HepG2 (cell line): Measurements from ENCODE around the gene SACS.

Experiments used
- FOXM1 ChIP-seq: sonication (generic); formaldehyde crosslinking; IDR thresholded peaks from 2 replicates; pipeline ENCODE4 v1.5.0; 2020; ENCODE audit warnings: missing genetic modification reagents
- FOXP1 ChIP-seq, 2 experiments: fragments of 450-650 bp in 1 of 2; IDR thresholded peaks; 2 replicates each; pipeline ENCODE4 v1.6.1; 2017 to 2018; ENCODE audit warnings: antibody characterized with exemption in 1 of 2
- HDAC6 ChIP-seq: fragments of 200-600 bp; sonication (generic); IDR thresholded peaks from 2 replicates; pipeline ENCODE4 v1.7.0; 2017; ENCODE audit warnings: mild to moderate bottlenecking, antibody characterized with exemption, low read length, low read depth
- HOXA5 ChIP-seq: sonication (generic); formaldehyde crosslinking; IDR thresholded peaks from 2 replicates; pipeline ENCODE4 v1.4.0; 2020; ENCODE audit warnings: missing genetic modification reagents
- KLF12 ChIP-seq: sonication (generic); formaldehyde crosslinking; IDR thresholded peaks from 2 replicates; pipeline ENCODE4 v1.4.0; 2020; ENCODE audit warnings: missing genetic modification reagents, borderline replicate concordance
- MTF2 ChIP-seq: sonication (generic); formaldehyde crosslinking; IDR thresholded peaks from 2 replicates; pipeline ENCODE4 v1.5.0; 2020; ENCODE audit warnings: missing genetic modification reagents, borderline replicate concordance
- POLR2AphosphoS5 ChIP-seq: IDR thresholded peaks from 2 replicates; pipeline ENCODE4 v1.6.1; 2012; ENCODE audit warnings: low read depth, low read length
- RFX5 ChIP-seq: IDR thresholded peaks from 2 replicates; pipeline ENCODE4 v1.6.1; 2011; ENCODE audit warnings: low read depth, low read length, improper control_type of control experiment
- ZNF564 ChIP-seq: sonication (generic); formaldehyde crosslinking; IDR thresholded peaks from 2 replicates; pipeline ENCODE4 v1.8.1; 2023; ENCODE audit warnings: mild to moderate bottlenecking, missing genetic modification reagents
- ZSCAN20 ChIP-seq: sonication (generic); formaldehyde crosslinking; IDR thresholded peaks from 2 replicates; pipeline ENCODE4 v1.4.0; 2020; ENCODE audit warnings: missing genetic modification reagents, mild to moderate bottlenecking, borderline replicate concordance
- TF ChIP-seq, protein P1 (sequence below): sonication (generic); formaldehyde crosslinking; IDR thresholded peaks from 2 replicates; pipeline ENCODE4 v1.8.1; 2023; ENCODE audit warnings: mild to moderate bottlenecking, missing genetic modification reagents
- TF ChIP-seq, protein P2 (sequence below): sonication (generic); formaldehyde crosslinking; IDR thresholded peaks from 2 replicates; pipeline ENCODE4 v1.5.0; 2020; ENCODE audit warnings: mild to moderate bottlenecking, missing genetic modification reagents, moderate library complexity

DNA sequence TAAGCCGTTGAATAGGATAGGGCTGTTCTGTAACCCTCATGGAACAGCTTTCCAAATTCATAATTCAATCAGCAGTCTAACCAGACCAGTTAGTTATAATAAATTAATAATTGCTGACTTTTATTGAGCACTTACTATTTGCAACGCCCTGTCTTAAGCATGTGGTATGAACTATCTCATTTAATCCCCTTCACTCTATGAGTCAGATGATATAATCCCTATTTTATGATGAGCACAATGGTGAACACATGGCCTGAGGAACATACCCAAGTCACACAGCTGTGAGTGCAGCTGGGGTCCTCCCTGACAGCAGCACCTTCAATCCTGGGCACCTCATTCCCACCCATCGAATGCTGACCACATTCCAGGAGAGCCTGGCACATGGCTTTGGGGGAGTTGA, 28.0 kb upstream of the SACS start:
- TF ChIP-seq RFX5: no peak
- TF ChIP-seq, protein P1, sequence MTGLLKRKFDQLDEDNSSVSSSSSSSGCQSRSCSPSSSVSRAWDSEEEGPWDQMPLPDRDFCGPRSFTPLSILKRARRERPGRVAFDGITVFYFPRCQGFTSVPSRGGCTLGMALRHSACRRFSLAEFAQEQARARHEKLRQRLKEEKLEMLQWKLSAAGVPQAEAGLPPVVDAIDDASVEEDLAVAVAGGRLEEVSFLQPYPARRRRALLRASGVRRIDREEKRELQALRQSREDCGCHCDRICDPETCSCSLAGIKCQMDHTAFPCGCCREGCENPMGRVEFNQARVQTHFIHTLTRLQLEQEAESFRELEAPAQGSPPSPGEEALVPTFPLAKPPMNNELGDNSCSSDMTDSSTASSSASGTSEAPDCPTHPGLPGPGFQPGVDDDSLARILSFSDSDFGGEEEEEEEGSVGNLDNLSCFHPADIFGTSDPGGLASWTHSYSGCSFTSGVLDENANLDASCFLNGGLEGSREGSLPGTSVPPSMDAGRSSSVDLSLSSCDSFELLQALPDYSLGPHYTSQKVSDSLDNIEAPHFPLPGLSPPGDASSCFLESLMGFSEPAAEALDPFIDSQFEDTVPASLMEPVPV (CRISPR knock-in tag): no peak
- no peak for TF ChIP-seq KLF12 (CRISPR knock-in tag)
- TF ChIP-seq FOXM1: no peak
- no peak for TF ChIP-seq HDAC6
- TF ChIP-seq ZNF564 (CRISPR knock-in tag): no peak
- no peak for TF ChIP-seq HOXA5 (CRISPR knock-in tag)
- TF ChIP-seq ZSCAN20 (CRISPR knock-in tag): no peak
- TF ChIP-seq, protein P2, sequence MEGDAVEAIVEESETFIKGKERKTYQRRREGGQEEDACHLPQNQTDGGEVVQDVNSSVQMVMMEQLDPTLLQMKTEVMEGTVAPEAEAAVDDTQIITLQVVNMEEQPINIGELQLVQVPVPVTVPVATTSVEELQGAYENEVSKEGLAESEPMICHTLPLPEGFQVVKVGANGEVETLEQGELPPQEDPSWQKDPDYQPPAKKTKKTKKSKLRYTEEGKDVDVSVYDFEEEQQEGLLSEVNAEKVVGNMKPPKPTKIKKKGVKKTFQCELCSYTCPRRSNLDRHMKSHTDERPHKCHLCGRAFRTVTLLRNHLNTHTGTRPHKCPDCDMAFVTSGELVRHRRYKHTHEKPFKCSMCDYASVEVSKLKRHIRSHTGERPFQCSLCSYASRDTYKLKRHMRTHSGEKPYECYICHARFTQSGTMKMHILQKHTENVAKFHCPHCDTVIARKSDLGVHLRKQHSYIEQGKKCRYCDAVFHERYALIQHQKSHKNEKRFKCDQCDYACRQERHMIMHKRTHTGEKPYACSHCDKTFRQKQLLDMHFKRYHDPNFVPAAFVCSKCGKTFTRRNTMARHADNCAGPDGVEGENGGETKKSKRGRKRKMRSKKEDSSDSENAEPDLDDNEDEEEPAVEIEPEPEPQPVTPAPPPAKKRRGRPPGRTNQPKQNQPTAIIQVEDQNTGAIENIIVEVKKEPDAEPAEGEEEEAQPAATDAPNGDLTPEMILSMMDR (CRISPR knock-in tag): no peak
- TF ChIP-seq FOXP1 (IDR thresholded peaks at IDR 0.05): no peak
- TF ChIP-seq FOXP1 (CRISPR knock-in tag; IDR thresholded peaks at IDR 0.05): no peak
- TF ChIP-seq POLR2AphosphoS5: no peak
- TF ChIP-seq MTF2 (CRISPR knock-in tag): no peak
